ENCODE results near the gene FGD5.
"Not testable (repeated sequence)": the region's sequence is repeated elsewhere in the genome, so short reads cannot be mapped to it uniquely, and the experiment has no call there.

The FGD5 gene

GRCh38 chr3:14806641-14807263, 12.0 kb upstream of the FGD5 start:
- H3K4me1 ChIP-seq (ENCODE audit: control insufficient read depth, insufficient read depth, low read length, poor library complexity, severe bottlenecking), result peaks cover 8% of the 10 kb centered on the region
- no peak overlapping the region for H3K4me3 ChIP-seq (ENCODE audit: insufficient read depth, low read depth, low read length, poor library complexity, severe bottlenecking)
- peaks cover 8% of the 10 kb centered on the region for H3K27me3 ChIP-seq (replicated peaks; ENCODE audit: control insufficient read depth, insufficient read depth, low read length, poor library complexity, severe bottlenecking)
- H3K27ac ChIP-seq (ENCODE audit: insufficient read depth, low read length, poor library complexity, severe bottlenecking), result no peak overlapping the region
- no peaks in the 10 kb centered on the region for H3K9me3 ChIP-seq (ENCODE audit: control insufficient read depth, low read length)
- no peak for DNase-seq
- no peaks in the 10 kb centered on the region for H3K36me3 ChIP-seq (ENCODE audit: control insufficient read depth, insufficient read depth, low read length)

GRCh38 chr3:14808025-14808424, 10.7 kb upstream of the FGD5 start:
- peaks cover 8% of the 10 kb centered on the region for H3K4me1 ChIP-seq (ENCODE audit: control insufficient read depth, insufficient read depth, low read length, poor library complexity, severe bottlenecking)

GRCh38 chr3:14808502-14809266, 10.1 kb upstream of the FGD5 start:
- no peaks in the 10 kb centered on the region for H3K36me3 ChIP-seq (ENCODE audit: control insufficient read depth, insufficient read depth, low read length)
- DNase-seq, result no peak
- peaks cover 8% of the 10 kb centered on the region for H3K4me1 ChIP-seq (ENCODE audit: control insufficient read depth, insufficient read depth, low read length, poor library complexity, severe bottlenecking)
- peaks cover 11% of the 10 kb centered on the region for H3K27me3 ChIP-seq (replicated peaks; ENCODE audit: control insufficient read depth, insufficient read depth, low read length, poor library complexity, severe bottlenecking)
- no peaks in the 10 kb centered on the region for H3K9me3 ChIP-seq (ENCODE audit: control insufficient read depth, low read length)
- no peak overlapping the region for H3K27ac ChIP-seq (ENCODE audit: insufficient read depth, low read length, poor library complexity, severe bottlenecking)
- H3K4me3 ChIP-seq (ENCODE audit: insufficient read depth, low read depth, low read length, poor library complexity, severe bottlenecking), result no peak overlapping the region

More at GRCh38 chr3:14808025-14808424, 10.7 kb upstream of the FGD5 start:
- Histone ChIP-seq H3K36me3 (ENCODE audit: control insufficient read depth, insufficient read depth, low read length) (no peaks in the 10 kb centered on the region), H3K4me3 (ENCODE audit: insufficient read depth, low read depth, low read length, poor library complexity, severe bottlenecking) (no peak overlapping the region), H3K9me3 (ENCODE audit: control insufficient read depth, low read length) (no peaks in the 10 kb centered on the region), H3K27me3 (replicated peaks; ENCODE audit: control insufficient read depth, insufficient read depth, low read length, poor library complexity, severe bottlenecking) (peaks cover 11% of the 10 kb centered on the region), H3K27ac (ENCODE audit: insufficient read depth, low read length, poor library complexity, severe bottlenecking) (no peak overlapping the region)
- DNase-seq, result no peak

- not testable (repeated sequence) for H3K9me3 ChIP-seq (ENCODE audit: control insufficient read depth, low read length); H3K4me3 ChIP-seq (ENCODE audit: insufficient read depth, low read depth, low read length, poor library complexity, severe bottlenecking); H3K36me3 ChIP-seq (ENCODE audit: control insufficient read depth, insufficient read depth, low read length); H3K4me1 ChIP-seq (ENCODE audit: control insufficient read depth, insufficient read depth, low read length, poor library complexity, severe bottlenecking); DNase-seq; H3K27ac ChIP-seq (ENCODE audit: insufficient read depth, low read length, poor library complexity, severe bottlenecking)
- peaks cover 11% of the 10 kb centered on the region for H3K27me3 ChIP-seq (replicated peaks; ENCODE audit: control insufficient read depth, insufficient read depth, low read length, poor library complexity, severe bottlenecking)
These were observed 9.2 kb upstream of the FGD5 start for GRCh38 chr3:14809611-14810010.

GRCh38 chr3:14810070-14810791, 8.5 kb upstream of the FGD5 start:
- no peak for DNase-seq
- Histone ChIP-seq H3K27ac (ENCODE audit: insufficient read depth, low read length, poor library complexity, severe bottlenecking) (no peak overlapping the region), H3K4me3 (ENCODE audit: insufficient read depth, low read depth, low read length, poor library complexity, severe bottlenecking) (no peak overlapping the region), H3K9me3 (ENCODE audit: control insufficient read depth, low read length) (no peaks in the 10 kb centered on the region), H3K27me3 (replicated peaks; ENCODE audit: control insufficient read depth, insufficient read depth, low read length, poor library complexity, severe bottlenecking) (peaks cover 11% of the 10 kb centered on the region), H3K36me3 (ENCODE audit: control insufficient read depth, insufficient read depth, low read length) (no peaks in the 10 kb centered on the region), H3K4me1 (ENCODE audit: control insufficient read depth, insufficient read depth, low read length, poor library complexity, severe bottlenecking) (peaks cover 8% of the 10 kb centered on the region)

- DNase-seq, result no peak
- no peaks in the 10 kb centered on the region for H3K36me3 ChIP-seq (ENCODE audit: control insufficient read depth, insufficient read depth, low read length)
- no peak overlapping the region for H3K27ac ChIP-seq (ENCODE audit: insufficient read depth, low read length, poor library complexity, severe bottlenecking)
- peaks cover 11% of the 10 kb centered on the region for H3K27me3 ChIP-seq (replicated peaks; ENCODE audit: control insufficient read depth, insufficient read depth, low read length, poor library complexity, severe bottlenecking)
- H3K4me3 ChIP-seq (ENCODE audit: insufficient read depth, low read depth, low read length, poor library complexity, severe bottlenecking), result no peak overlapping the region
- peaks cover 8% of the 10 kb centered on the region for H3K4me1 ChIP-seq (ENCODE audit: control insufficient read depth, insufficient read depth, low read length, poor library complexity, severe bottlenecking)
- H3K9me3 ChIP-seq (ENCODE audit: control insufficient read depth, low read length), result no peaks in the 10 kb centered on the region
These were observed 7.7 kb upstream of the FGD5 start for GRCh38 chr3:14810801-14811661.

GRCh38 chr3:14811684-14812083, 7.1 kb upstream of the FGD5 start:
- no peak for DNase-seq
- Histone ChIP-seq H3K4me1 (ENCODE audit: control insufficient read depth, insufficient read depth, low read length, poor library complexity, severe bottlenecking) (peaks cover 8% of the 10 kb centered on the region), H3K27ac (ENCODE audit: insufficient read depth, low read length, poor library complexity, severe bottlenecking) (no peak overlapping the region), H3K9me3 (ENCODE audit: control insufficient read depth, low read length) (no peaks in the 10 kb centered on the region), H3K4me3 (ENCODE audit: insufficient read depth, low read depth, low read length, poor library complexity, severe bottlenecking) (no peak overlapping the region), H3K27me3 (replicated peaks; ENCODE audit: control insufficient read depth, insufficient read depth, low read length, poor library complexity, severe bottlenecking) (peaks cover 11% of the 10 kb centered on the region), H3K36me3 (ENCODE audit: control insufficient read depth, insufficient read depth, low read length) (no peaks in the 10 kb centered on the region)

- no peak overlapping the region for H3K4me3 ChIP-seq (ENCODE audit: insufficient read depth, low read depth, low read length, poor library complexity, severe bottlenecking)
- H3K36me3 ChIP-seq (ENCODE audit: control insufficient read depth, insufficient read depth, low read length), result no peaks in the 10 kb centered on the region
- no peak for DNase-seq
- no peak overlapping the region for H3K27ac ChIP-seq (ENCODE audit: insufficient read depth, low read length, poor library complexity, severe bottlenecking)
- H3K27me3 ChIP-seq (replicated peaks; ENCODE audit: control insufficient read depth, insufficient read depth, low read length, poor library complexity, severe bottlenecking), result peaks cover 11% of the 10 kb centered on the region
- no peaks in the 10 kb centered on the region for H3K9me3 ChIP-seq (ENCODE audit: control insufficient read depth, low read length)
- peaks cover 8% of the 10 kb centered on the region for H3K4me1 ChIP-seq (ENCODE audit: control insufficient read depth, insufficient read depth, low read length, poor library complexity, severe bottlenecking)
These were observed 6.5 kb upstream of the FGD5 start for GRCh38 chr3:14812196-14812790.

- Histone ChIP-seq H3K4me3 (ENCODE audit: insufficient read depth, low read depth, low read length, poor library complexity, severe bottlenecking) (no peak overlapping the region), H3K9me3 (ENCODE audit: control insufficient read depth, low read length) (no peaks in the 10 kb centered on the region), H3K27me3 (replicated peaks; ENCODE audit: control insufficient read depth, insufficient read depth, low read length, poor library complexity, severe bottlenecking) (peaks cover 11% of the 10 kb centered on the region), H3K27ac (ENCODE audit: insufficient read depth, low read length, poor library complexity, severe bottlenecking) (no peak overlapping the region), H3K36me3 (ENCODE audit: control insufficient read depth, insufficient read depth, low read length) (no peaks in the 10 kb centered on the region), H3K4me1 (ENCODE audit: control insufficient read depth, insufficient read depth, low read length, poor library complexity, severe bottlenecking) (peaks cover 8% of the 10 kb centered on the region)
- DNase-seq, result no peak
These were observed 4.3 kb upstream of the FGD5 start for GRCh38 chr3:14814411-14814871.
